Measurements from ENCODE around the gene TMEM236. TPM values are rescaled to one million over a fixed set of nuclear protein-coding genes. Genes with fewer than 3 reads are reported as not detected.

Gene TMEM236
- total RNA-seq, 2 experiments from 2014 or later: 0.06 to 0.12 TPM

DNA sequence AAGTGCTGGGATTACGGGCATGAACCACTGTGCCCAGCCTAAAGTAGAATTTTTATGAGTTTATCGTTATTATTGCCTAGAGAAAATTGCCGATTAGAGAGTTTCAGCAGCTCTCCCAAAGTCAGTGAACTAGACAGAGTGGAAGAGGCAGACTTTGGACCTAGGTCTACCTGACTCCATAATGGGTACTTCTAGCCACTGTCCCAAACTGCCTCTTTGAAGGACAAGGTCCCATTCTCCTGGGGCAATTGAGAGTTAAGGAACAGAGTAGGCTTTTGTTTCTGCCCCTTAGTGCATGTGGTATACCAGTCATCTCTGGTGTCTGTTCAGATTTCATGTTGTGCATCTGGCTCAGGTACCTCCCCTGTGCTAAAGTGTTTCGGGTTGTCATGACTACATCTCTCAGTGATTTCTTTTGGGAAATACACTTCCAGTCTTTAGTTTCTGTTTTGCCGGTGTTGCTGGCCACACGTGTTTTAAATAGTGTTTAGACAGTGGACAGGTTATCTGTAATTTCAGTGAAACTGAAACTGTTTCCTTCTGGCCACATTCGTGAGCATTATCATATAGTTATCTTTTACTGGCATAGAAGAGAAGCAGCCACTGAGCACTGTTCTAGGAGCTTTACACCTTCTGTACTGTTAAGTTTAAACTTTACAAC lies 4.7 kb downstream of the TMEM236 start:
- H3K36me3 Mint-ChIP-seq: no peaks in the 10 kb centered on the region
- peak overlapping the region; percentile 18 for H3K27ac Mint-ChIP-seq
- ATAC-seq (peak; percentile 81), DNase-seq (peak; percentile 43)
- peak overlapping the region; percentile 44 for H3K4me3 Mint-ChIP-seq
- H3K4me1 Mint-ChIP-seq: peaks cover 10% of the 10 kb centered on the region
- CTCF ChIA-PET: interaction anchor here (1.3 kb wide), 1 partner anchor 19 kb away, joined by 4 read pairs; no protein-coding TSS in a partner anchor
- H3K9me3 Mint-ChIP-seq (ENCODE audit: low read depth): no peaks in the 10 kb centered on the region
- H3K27me3 Mint-ChIP-seq: no peaks in the 10 kb centered on the region

DNA sequence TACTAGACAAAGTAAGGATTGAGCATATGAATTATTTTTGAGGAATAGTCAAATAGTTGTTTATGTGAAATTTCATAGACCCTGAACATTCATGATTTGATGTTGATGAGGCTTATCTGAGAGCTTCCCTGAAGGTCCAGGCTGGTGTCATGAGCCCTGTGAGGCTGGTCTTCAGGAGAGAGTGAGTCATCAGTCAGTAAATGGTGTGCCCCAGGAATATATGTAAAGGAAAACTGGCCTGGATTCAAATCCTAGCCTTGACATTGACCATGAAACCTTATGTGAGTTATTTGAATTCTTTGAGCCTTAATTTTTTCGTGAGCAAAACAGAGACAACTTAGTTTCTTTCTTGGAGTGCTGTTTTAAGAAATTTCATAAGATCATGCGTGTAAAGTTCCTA lies 6.2 kb downstream of the TMEM236 start:
- peaks cover 10% of the 10 kb centered on the region for H3K4me1 Mint-ChIP-seq
- H3K27ac Mint-ChIP-seq: no peak overlapping the region
- CTCF ChIA-PET: interaction anchor here (1.3 kb wide), 1 partner anchor 18 kb away, joined by 4 read pairs; no protein-coding TSS in a partner anchor
- no peak overlapping the region for H3K4me3 Mint-ChIP-seq
- ATAC-seq (no peak), DNase-seq (no peak)
- H3K9me3 Mint-ChIP-seq (ENCODE audit: low read depth): no peaks in the 10 kb centered on the region
- no peaks in the 10 kb centered on the region for H3K27me3 Mint-ChIP-seq
- no peaks in the 10 kb centered on the region for H3K36me3 Mint-ChIP-seq

DNA sequence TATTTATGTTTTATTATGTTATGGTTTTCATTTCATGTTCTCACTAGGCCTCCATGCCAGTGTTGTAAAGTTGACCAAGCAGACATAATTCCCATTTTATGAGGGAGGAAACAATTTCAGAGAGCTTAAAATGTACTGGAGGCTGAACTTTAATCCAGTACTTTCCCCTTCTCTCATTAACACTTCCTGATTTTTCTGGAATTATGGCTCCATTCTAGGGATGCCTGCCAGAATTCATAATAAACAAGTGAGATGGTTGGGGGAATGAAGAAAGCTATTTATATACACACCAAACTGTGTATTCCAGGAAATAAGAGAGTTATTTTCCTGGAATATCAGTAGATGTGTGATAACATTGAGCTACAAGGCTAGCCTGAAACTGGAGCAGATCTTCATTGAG lies 6.9 kb downstream of the TMEM236 start:
- no peak overlapping the region for H3K4me3 Mint-ChIP-seq
- DNase-seq (no peak), ATAC-seq (no peak)
- no peaks in the 10 kb centered on the region for H3K36me3 Mint-ChIP-seq
- no peaks in the 10 kb centered on the region for H3K27me3 Mint-ChIP-seq
- H3K9me3 Mint-ChIP-seq (ENCODE audit: low read depth): no peaks in the 10 kb centered on the region
- CTCF ChIA-PET: no interaction called here
- no peak overlapping the region for H3K27ac Mint-ChIP-seq
- peaks cover 10% of the 10 kb centered on the region for H3K4me1 Mint-ChIP-seq

DNA sequence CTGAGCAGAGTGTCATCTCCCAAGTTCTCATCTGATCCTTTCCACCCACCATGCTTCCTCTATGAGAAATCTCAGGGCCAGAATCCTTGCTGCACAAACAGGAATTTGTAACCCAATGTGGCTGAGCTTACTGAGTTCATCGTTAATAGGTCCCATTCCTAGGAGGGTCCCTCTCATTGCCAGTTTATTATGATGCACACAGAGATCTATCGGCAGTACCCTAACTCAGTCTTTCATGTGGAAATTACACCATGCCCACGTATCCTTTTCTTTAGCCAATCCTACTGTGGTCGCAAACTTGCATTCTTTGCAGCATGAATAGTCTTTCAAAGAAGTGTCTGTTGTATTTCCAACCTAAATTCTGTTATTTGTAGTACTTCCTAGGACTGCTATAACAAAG lies 12.1 kb downstream of the TMEM236 start:
- CTCF ChIA-PET: no interaction called here
- Mint-ChIP-seq H3K4me3 (no peak overlapping the region), H3K4me1 (no peaks in the 10 kb centered on the region), H3K36me3 (no peaks in the 10 kb centered on the region), H3K27ac (no peak overlapping the region), H3K27me3 (peaks cover 2% of the 10 kb centered on the region), H3K9me3 (ENCODE audit: low read depth) (no peaks in the 10 kb centered on the region)
- DNase-seq (no peak), ATAC-seq (no peak)

DNA sequence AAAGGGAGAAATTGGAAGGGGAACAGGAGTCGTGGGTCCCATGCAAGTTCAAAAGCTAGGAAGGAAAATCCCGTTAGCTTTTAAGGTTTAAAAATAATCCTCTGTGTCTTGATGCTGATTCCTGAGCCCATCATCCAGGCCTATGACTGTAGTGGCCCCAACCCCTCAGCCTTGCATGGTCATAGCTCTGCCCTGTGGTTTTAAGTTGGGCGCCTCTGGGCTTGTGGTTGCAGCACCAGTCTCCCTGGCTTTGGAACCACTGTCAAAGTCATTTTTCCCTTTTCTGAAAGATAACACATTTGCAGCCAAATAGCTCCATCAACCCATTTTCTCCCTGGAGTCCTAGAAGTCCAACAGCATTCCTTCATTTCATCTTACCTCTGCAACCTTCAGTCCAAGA lies 13.6 kb downstream of the TMEM236 start:
- Mint-ChIP-seq H3K36me3 (no peaks in the 10 kb centered on the region), H3K4me3 (no peak overlapping the region), H3K27ac (no peak overlapping the region), H3K4me1 (no peaks in the 10 kb centered on the region), H3K9me3 (ENCODE audit: low read depth) (no peaks in the 10 kb centered on the region), H3K27me3 (peaks cover 2% of the 10 kb centered on the region)
- no peak for DNase-seq
- no peak for ATAC-seq
- CTCF ChIA-PET: interaction anchor here (0.8 kb wide), 1 partner anchor 22 kb away, joined by 3 read pairs; no protein-coding TSS in a partner anchor

DNA sequence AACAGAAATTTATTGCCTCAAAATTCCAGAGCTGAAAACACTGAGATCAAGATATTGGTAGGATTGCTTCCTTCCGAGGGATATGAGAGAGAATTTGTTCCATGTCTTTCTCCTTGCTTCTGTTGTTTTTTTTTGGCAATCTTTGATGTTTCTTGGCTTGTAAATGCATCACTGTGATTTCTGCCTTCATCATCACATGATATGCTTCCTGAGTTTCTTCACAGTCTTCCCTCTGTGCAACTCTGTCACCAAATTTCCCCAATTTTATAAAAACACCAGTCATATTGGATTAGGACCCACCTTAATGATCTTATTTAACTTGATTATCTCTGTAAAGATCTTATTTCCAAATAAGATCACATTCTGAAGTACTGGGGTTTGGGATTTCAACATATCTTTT lies 14.7 kb downstream of the TMEM236 start:
- no peaks in the 10 kb centered on the region for H3K4me1 Mint-ChIP-seq
- H3K9me3 Mint-ChIP-seq (ENCODE audit: low read depth): no peaks in the 10 kb centered on the region
- no peaks in the 10 kb centered on the region for H3K36me3 Mint-ChIP-seq
- no peak overlapping the region for H3K27ac Mint-ChIP-seq
- CTCF ChIA-PET: no interaction called here
- H3K4me3 Mint-ChIP-seq: no peak overlapping the region
- no peak for ATAC-seq
- DNase-seq: no peak
- peaks cover 6% of the 10 kb centered on the region for H3K27me3 Mint-ChIP-seq

DNA sequence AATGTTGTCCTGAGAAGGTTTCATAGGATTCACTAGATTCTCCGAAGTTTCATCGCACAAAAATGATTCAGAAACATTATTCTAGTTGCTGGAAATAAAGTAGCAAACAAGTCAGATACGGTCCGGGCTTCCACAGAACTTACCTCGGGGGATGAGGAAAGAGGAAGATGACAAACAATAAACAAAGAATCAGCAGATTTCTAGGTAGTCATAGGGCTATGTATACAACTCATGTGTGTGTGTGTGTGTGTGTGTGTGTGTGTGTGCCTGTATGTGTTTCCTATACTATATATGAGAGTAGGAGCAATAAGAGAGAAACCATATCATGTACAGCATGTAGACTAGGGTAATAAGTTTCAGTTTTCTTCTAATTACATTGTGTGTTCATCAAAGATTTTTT lies 16.5 kb downstream of the TMEM236 start:
- Mint-ChIP-seq H3K27ac (no peak overlapping the region), H3K36me3 (no peaks in the 10 kb centered on the region), H3K4me1 (no peaks in the 10 kb centered on the region), H3K4me3 (no peak overlapping the region), H3K27me3 (peaks cover 6% of the 10 kb centered on the region), H3K9me3 (ENCODE audit: low read depth) (no peaks in the 10 kb centered on the region)
- CTCF ChIA-PET: no interaction called here
- DNase-seq (no peak), ATAC-seq (no peak)

DNA sequence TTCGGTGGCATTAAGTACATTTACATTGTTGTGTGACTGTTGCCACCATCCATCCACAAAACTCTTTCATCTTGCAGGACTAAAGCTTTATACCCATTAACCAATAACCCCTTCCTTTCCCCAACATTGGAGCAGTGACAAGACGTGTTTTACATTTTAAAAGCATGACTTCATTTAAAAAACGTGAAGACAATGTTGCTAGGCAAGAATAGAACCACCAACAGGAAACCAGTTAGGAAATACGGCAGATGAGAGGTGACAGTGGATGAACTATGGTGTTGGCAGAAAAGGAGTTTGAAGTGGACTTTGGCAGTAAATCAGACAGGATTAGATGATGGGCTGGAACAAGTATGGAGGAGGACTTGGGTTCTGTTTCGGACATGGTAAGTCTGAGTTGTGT lies 17.0 kb downstream of the TMEM236 start:
- Mint-ChIP-seq H3K4me1 (no peaks in the 10 kb centered on the region), H3K27ac (no peak overlapping the region), H3K9me3 (ENCODE audit: low read depth) (no peaks in the 10 kb centered on the region), H3K4me3 (no peak overlapping the region), H3K27me3 (peaks cover 6% of the 10 kb centered on the region), H3K36me3 (no peaks in the 10 kb centered on the region)
- CTCF ChIA-PET: interaction anchor here (1.3 kb wide), 1 partner anchor 16 kb away, joined by 3 read pairs; no protein-coding TSS in a partner anchor
- ATAC-seq (no peak), DNase-seq (no peak)

DNA sequence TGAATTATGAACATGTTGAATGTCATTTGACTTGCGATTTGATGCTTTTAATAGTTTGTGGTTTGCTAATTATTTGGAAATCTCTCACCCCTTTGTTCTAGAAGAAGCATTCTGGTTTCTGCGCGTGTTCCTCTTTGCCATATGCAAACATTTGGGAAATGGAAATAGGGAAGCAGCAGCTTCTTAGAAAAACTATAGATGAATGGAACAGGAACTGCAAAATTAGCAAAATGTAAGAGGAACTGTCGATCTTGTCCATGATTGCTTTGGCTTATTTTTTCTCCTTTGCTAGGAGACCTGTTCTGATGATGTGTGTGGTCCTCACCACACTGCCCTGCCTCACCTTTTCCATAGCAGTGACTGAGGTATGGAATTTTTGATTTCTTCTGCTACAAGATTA lies 19.0 kb downstream of the TMEM236 start:
- H3K4me3 Mint-ChIP-seq: no peak overlapping the region
- ATAC-seq (no peak), DNase-seq (no peak)
- no peak overlapping the region for H3K27ac Mint-ChIP-seq
- CTCF ChIA-PET: no interaction called here
- no peaks in the 10 kb centered on the region for H3K36me3 Mint-ChIP-seq
- H3K9me3 Mint-ChIP-seq (ENCODE audit: low read depth): no peaks in the 10 kb centered on the region
- no peaks in the 10 kb centered on the region for H3K4me1 Mint-ChIP-seq
- peaks cover 6% of the 10 kb centered on the region for H3K27me3 Mint-ChIP-seq

DNA sequence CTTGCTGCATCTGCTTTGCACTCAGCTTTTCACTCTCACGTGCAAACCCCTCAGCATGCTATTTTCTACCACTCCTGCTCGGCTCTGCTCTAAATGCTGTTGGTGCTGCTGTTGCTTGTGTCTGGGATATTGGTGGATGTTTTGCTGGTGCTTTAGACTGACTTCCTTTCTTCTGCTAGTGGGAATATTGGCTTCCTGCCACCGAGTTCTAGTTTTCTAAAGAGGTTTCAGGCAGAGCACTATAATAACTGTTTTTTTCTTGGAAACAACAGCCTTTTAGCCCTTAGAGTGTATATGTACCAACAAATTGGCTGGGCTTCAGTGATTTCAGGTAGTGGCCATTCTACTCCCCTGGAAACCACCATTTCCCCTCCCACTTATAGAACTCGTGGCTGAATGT lies 27.8 kb downstream of the TMEM236 start:
- CTCF ChIA-PET: no interaction called here
- no peaks in the 10 kb centered on the region for H3K9me3 Mint-ChIP-seq (ENCODE audit: low read depth)
- no peak overlapping the region for H3K4me3 Mint-ChIP-seq
- H3K36me3 Mint-ChIP-seq: no peaks in the 10 kb centered on the region
- DNase-seq: no peak
- no peaks in the 10 kb centered on the region for H3K4me1 Mint-ChIP-seq
- H3K27me3 Mint-ChIP-seq: no peaks in the 10 kb centered on the region
- ATAC-seq: no peak
- H3K27ac Mint-ChIP-seq: no peak overlapping the region

DNA sequence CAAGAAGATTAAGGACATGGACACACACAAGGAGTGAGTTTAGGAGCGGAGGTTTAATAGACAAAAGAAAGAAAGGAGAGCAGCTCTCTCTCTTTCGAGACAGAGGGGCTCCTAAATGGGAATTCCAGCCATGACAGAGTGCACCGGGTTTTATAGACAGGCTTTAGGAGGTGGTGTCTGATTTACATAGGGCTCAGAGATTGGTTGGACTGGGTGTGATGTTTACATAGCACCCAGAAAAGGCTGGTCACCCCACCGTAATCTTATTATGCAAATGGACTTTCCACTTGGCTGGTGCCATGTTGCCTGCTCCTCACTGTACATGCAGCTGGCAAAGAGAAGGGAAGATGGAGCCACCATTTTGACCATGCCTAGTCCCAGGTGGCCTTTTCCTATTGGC lies 28.7 kb downstream of the TMEM236 start:
- CTCF ChIA-PET: interaction anchor here (1.3 kb wide), 1 partner anchor 44 kb away, joined by 3 read pairs; no protein-coding TSS in a partner anchor
- H3K27me3 Mint-ChIP-seq: no peaks in the 10 kb centered on the region
- ATAC-seq: no peak
- H3K9me3 Mint-ChIP-seq (ENCODE audit: low read depth): no peaks in the 10 kb centered on the region
- no peak overlapping the region for H3K27ac Mint-ChIP-seq
- no peak for DNase-seq
- no peak overlapping the region for H3K4me3 Mint-ChIP-seq
- H3K36me3 Mint-ChIP-seq: no peaks in the 10 kb centered on the region
- H3K4me1 Mint-ChIP-seq: no peaks in the 10 kb centered on the region

DNA sequence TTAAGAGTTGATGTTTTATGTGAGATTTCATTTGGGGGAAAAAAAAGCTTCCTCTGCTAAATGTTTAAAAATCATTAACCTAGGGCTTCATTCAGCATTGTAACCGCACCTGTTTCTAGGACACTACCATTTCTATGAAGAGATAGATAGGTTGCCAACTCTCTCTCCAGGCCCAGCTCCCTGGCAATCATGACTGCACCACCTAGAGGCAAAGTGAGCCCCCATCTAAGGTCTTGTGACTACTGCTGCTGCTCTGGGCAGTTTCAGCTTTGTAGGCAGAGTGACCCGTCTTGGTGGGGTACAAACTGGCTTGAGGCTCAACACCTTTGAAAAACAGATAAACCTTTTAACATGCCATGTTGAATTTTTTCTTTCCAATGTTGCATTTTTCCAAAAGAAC lies 29.9 kb downstream of the TMEM236 start:
- DNase-seq (no peak), ATAC-seq (no peak)
- Mint-ChIP-seq H3K9me3 (ENCODE audit: low read depth) (no peaks in the 10 kb centered on the region), H3K4me3 (no peak overlapping the region), H3K36me3 (no peaks in the 10 kb centered on the region), H3K27ac (no peak overlapping the region), H3K4me1 (no peaks in the 10 kb centered on the region), H3K27me3 (no peaks in the 10 kb centered on the region)
- CTCF ChIA-PET: interaction anchor here (1.3 kb wide), 1 partner anchor 42 kb away, joined by 3 read pairs; no protein-coding TSS in a partner anchor

DNA sequence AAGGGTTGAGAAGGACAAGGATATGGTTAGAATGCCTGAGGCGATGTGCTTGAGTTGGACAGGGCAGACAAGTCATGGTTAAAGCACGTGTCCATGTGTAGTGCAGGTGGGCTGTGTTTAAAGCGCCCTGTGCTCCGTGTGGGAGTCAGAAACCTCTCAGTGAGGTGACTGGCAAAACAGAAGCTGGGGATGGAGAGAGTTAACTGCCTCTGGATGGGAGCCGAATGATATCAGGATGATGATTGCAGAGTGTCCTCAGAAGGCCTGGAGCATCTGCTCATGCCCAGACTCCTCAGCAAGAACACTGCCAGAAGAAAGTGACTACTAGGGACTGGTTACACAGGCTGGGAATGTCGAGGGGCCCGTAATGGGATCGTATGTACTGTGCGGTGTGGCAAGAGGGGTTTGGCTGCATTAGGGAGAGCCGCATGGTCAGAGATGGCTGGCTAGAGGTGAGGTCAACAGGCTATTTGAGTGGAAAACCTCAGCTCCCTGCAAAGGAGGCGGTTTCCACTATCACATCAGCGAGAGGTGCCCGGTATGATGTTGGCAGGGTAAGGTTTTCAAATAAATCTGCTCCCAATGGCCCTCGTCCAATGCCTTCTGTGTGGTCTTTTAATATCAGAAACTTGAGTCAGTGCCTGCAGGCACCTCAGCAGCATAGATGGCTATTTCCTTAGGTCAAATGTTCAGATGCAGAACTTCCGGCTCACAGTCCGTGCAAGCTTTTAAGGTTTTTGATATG lies 31.1 kb downstream of the TMEM236 start:
- Mint-ChIP-seq H3K36me3 (no peaks in the 10 kb centered on the region), H3K4me1 (no peaks in the 10 kb centered on the region), H3K27ac (no peak overlapping the region), H3K27me3 (no peaks in the 10 kb centered on the region), H3K9me3 (ENCODE audit: low read depth) (no peaks in the 10 kb centered on the region), H3K4me3 (no peak overlapping the region)
- CTCF ChIA-PET: no interaction called here
- ATAC-seq: no peak
- no peak for DNase-seq

DNA sequence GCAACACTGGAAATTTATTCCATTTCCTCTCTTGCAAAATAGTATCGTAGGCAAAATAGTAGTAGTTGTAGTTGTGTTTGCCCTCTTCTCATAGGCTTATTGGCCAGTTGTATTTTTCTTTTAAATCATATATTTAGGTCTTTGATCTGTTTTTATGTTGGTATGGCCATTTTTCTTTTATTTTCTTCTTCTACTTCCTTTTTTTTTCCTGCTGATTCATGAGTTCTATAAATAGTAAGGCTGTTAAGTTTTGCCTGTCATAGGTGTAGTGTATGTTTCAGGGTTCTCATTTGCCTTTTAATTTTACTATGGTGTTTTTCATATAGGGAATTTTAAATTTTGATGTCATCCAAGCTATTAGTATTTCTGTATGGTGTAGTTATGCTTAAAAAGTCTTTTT lies 31.8 kb downstream of the TMEM236 start:
- H3K4me1 Mint-ChIP-seq: no peaks in the 10 kb centered on the region
- H3K36me3 Mint-ChIP-seq: no peaks in the 10 kb centered on the region
- ATAC-seq (no peak), DNase-seq (no peak)
- H3K27ac Mint-ChIP-seq: no peak overlapping the region
- no peak overlapping the region for H3K4me3 Mint-ChIP-seq
- no peaks in the 10 kb centered on the region for H3K27me3 Mint-ChIP-seq
- no peaks in the 10 kb centered on the region for H3K9me3 Mint-ChIP-seq (ENCODE audit: low read depth)
- CTCF ChIA-PET: no interaction called here
